Umbilical cord (tissue), 2 donors: Measurements from ENCODE around the gene ARG2. TPM values are rescaled to one million over a fixed set of nuclear protein-coding genes. Genes with fewer than 3 reads are reported as not detected.

Experiments
- DNase-seq: peaks from one replicate; pipeline ENCODE4 v3.0.0-alpha.2; 2015; ENCODE audit warnings: low spot score
- total RNA-seq: library from RNA; depleted of rRNA; stranded (reverse); fragments of >200 nt; gene quantifications from one replicate; pipeline ENCODE4 v1.2.3, GENCODE V29; 2014; ENCODE audit warnings: low replicate concordance; ENCODE audit not compliant: insufficient read depth

Gene ARG2
- 5.5 TPM for total RNA-seq

DNA sequence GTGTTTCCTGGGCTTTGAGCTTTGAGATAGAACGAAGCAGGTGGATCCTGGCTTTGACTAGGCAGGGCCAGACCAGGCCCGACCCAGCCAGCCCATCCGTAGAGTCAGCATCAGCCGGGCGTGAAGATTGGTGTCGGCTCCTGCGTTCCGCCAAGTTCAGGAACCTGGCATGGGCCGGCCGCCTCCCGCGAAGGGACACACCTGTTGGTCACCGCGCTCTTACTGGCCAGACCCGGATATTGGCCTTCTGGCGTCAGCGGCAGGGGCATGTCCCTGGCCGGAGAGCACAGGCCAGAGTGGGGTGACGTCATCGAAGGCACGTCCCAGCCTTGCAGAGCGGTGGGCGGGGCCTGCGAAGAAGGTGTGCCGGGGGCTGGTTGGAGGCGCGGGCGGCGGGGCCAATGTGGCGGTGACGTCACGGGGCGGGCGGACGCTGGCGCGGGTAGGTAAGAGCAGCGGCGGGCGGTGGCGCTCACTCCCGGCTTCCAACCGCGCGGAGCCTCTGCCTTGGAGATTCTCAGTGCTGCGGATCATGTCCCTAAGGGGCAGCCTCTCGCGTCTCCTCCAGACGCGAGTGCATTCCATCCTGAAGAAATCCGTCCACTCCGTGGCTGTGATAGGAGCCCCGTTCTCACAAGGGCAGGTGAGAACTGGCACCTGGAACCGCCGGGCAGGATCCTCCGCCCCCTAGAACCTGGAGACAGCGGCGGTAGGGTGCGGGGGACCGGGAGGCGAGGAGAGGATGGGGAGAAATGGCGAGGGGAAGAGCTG lies at the start of gene ARG2:
ARG2 (plus strand) TSS at position 475 of the 771 bp plus-strand sequence; CDS start at position 533, 58 bp downstream.
- DNase-seq: peak; percentile 93

GRCh38 chr14:67570453-67570852 lies 49.3 kb upstream of the ARG2 start:
- no peak for DNase-seq

- peak; percentile 48 for DNase-seq
These were observed 48.3 kb upstream of the ARG2 start for GRCh38 chr14:67571275-67571990.

GRCh38 chr14:67571991-67572323 lies 47.8 kb upstream of the ARG2 start:
- DNase-seq: no peak

DNA sequence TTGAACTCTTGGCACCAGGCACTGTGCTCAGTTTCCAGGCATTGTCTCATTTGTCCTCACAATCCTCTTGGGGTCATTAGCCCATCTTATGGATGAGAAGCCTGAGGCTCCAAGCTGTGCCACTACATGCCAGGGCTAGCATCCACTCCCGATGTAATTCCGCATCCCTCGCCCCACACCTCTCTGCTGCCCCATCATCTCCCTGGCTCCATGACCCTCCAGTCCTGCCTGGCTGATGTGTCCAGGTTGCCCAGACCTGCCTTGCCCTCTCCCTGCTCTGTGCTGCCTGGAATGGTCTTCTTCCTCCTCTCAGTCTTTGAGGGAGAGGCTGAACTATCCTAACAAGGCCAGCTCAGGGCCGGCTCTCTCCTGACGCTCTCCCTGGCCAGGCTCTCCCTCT lies 47.1 kb upstream of the ARG2 start:
- DNase-seq: no peak

GRCh38 chr14:67573228-67574010 lies 46.3 kb upstream of the ARG2 start:
- no peak for DNase-seq

- no peak for DNase-seq
These were observed 45.6 kb upstream of the ARG2 start for GRCh38 chr14:67574156-67574555.

DNA sequence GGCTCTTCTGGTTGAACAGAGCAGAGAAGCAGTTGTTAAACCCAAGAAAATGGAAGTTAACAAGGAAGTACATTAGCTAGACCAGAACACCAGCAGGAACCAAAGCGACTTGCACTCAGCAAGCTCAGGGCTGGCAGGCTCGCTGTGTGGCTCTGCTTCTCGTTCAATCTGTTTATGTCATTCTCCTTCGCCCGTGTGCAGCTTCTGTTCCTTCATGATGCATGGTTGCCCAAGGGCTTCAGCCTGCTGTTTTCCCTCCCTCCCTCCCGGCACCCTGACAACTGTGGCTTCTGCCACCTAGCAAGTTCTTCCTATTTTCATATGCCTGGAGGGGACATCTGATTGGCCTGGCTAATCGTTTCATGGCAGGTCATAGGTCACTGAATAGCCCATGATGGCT lies 44.9 kb upstream of the ARG2 start:
- no peak for DNase-seq

GRCh38 chr14:67575684-67576083 lies 44.0 kb upstream of the ARG2 start:
- no peak for DNase-seq

DNA sequence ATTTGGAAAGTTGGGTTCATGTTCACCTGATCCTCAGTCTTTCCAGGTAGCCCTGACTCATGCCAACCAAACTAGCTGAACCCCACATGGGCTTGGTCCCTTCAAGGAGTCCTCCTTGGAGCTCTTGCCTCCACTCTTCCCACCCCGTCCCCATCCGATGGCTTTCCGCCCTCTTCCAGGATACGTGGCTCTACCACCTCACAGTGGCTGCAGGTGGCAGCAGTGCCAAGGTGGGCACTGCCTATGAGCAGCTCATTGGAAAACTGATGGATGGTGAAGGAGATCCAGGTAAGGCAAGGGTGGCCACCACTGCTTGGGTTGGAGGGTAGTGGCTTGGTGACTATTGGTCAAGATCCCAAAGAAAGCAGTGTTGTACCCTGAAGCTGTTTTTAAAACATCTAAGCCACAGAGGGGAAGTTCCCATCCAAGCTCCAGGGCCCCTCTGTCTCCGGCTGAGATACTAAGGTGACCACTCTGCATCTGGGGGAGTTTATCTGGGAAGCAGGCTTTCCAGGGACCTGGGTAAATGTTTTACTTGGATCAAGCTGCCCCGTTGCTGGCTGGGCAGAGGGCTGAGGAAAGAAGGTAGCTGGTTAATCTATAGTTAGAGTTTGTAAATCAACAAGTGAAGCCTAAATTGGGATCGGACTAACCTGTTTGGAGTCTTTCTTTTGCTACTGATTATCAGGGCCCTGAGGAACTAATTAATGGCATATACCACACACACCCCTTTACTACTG lies 43.3 kb upstream of the ARG2 start:
- DNase-seq: no peak

DNA sequence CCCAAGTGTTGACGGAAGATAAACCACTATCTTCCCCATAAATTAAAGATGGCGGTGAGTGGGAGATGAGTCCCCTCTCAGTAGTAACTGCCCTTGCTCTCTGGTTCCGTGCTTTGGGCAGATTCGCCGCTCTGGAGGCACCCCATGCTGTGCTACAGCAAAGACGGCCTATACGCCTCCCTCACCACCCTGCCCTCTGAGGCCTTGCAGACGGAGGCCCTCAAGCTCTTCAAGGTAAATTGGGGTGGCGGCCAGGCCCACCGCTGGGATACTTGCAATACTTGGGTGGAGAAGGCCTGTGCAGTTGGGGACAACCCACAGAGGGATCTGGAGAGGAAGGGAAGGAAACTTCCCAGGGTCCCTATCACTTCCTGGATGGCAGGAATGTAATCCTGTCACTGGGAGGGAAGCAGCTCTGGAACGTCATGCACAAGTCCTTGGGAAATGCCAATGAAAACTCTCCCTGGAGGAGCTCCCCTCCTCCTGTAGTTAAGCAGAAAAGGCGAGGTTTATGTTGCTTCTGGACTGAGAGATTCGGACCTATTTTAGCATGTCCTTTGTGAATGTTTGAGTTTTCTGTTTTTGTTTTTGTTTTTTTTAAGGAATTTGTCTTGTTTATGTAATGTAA lies 42.4 kb upstream of the ARG2 start:
- DNase-seq: no peak

DNA sequence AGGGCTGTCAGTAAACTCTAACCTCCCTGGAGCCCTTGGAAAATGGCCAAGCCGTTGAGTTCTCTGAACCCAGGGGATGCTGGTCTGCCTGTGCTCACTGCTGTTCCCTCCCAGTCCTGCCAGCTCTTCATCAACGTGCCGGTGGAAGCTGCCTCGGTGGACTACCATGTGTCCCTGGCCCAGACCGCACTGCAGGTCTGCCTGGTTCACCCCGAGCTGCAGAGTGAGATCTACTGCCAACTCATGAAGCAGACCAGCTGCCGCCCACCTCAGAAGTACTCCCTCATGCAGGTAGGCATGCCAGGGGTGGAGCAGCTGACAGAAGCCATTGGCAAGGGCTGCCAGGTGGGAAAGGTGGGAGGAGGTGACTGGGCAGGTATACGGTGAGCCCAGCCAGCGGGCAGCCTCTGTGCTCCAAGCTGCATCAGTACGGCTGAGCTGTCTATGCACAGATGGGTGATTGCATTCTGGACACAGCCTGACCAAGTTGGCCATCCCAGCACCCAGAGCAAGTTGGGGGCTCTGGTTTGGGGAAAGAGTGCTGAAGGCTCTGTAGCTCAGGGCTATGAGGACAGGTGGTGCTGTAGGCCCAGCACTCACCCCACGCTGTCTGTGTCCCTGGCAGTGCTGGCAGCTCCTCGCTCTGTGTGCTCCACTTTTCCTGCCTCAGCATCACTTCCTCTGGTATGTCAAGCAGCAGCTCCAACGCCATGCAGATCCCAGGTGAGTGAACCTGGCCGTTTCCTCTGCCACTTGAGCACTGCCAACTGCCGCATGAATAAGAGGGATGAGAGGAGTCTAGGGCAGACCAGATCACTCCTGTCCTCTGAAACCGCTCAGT lies 41.6 kb upstream of the ARG2 start:
- no peak for DNase-seq

GRCh38 chr14:67579040-67579439 lies 40.7 kb upstream of the ARG2 start:
- DNase-seq: no peak

DNA sequence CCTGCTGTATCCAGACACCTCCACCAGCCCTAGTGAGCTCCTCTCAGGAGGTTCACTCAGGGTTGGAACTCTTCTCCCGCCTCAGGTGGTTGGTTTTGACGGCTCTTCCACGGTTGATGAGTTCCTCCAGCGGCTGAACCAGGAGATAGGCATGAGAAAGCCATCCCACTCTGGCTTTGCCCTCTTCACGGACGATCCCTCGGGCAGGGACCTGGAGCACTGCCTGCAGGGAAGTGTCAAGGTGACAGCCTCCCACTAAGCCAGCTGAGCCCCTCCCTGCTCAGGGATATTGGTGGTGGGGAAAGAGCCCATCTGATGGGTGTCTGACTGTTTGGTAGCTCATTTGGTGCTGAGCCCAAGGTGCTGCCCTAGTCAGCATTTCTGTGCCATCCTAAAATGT lies 40.1 kb upstream of the ARG2 start:
- no peak for DNase-seq

GRCh38 chr14:67580336-67581171 lies 39.2 kb upstream of the ARG2 start:
- no peak for DNase-seq

- peak; percentile 25 for DNase-seq
These were observed 38.1 kb upstream of the ARG2 start for GRCh38 chr14:67581643-67582042.

DNA sequence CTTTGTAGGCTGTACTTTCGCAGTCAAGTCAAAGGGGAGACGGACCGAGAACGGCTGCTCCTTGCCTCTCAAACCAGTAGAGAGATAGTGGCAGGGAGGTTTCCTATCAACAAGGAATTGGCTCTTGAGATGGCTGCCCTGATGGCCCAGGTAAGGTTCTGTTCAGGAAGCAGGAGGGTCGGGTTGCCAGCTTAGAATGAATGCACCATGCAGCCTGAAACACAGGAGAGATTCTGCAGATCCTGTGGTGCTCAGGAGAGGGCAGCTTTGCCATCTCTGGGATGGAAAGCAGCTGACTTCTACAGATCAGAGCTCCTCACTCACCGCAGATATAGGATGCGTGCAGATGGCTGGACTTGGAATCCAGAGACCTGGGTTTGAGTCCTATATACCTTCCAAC lies 37.7 kb upstream of the ARG2 start:
- no peak for DNase-seq

DNA sequence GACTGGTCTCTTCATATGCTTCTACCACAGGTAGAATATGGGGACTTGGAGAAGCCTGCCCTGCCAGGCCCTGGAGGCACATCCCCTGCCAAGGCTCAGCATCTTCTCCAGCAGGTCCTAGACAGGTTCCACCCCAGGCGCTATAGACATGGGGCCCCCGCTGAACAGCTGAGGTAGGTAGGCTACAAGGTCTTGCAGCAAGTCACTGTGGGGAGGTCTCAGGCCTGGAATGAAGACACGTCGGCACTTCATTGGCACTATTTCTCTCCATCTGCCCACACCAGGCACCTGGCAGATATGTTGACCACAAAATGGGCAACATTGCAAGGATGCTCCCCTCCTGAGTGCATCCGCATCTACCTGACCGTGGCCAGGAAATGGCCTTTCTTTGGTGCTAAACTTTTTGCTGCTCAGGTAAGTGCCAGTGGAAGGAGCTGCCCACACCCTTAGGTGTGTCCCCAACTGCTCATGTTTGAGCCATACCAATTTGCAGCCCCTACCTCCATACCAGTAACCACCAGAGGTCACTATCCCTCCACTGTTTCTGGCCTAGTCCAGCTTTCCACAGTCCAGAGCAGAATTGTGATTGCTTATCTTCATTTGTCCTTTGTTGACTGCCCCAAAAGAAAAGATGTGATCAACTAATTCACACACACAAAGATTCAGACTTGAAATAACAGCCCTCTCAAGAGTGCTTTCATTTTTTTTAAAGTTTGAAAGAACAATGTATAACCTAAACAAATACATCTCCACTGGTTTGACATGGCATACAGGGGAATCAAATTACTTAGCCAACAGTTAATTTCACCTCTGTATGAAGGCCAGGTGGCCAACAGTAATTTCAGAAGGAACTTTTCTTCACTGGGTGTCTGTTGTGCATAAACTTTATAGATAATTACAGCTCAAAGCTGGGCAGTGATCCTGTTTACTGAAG lies 35.7 kb upstream of the ARG2 start:
- DNase-seq: peak; percentile 55
